HG03575 (cell line): ENCODE measurements around the gene TGFBR2.

Experiments
- ATAC-seq: cut with Tn5 transposase; IDR thresholded peaks from one replicate; pipeline ENCODE4 v1.9.1; 2021; ENCODE audit not compliant: unreplicated experiment, insufficient number of reproducible peaks, low FRiP score; ENCODE audit errors: extremely low read depth

Gene TGFBR2

GRCh38 chr3:30728143-30728542 lies 121.7 kb downstream of the TGFBR2 start:
- no peak for ATAC-seq

GRCh38 chr3:30729512-30729911 lies 123.1 kb downstream of the TGFBR2 start:
- no peak for ATAC-seq

GRCh38 chr3:30729936-30730335 lies 123.5 kb downstream of the TGFBR2 start:
- ATAC-seq = no peak

GRCh38 chr3:30730967-30731366 lies 124.6 kb downstream of the TGFBR2 start:
- ATAC-seq = no peak

GRCh38 chr3:30733209-30733608 lies 126.8 kb downstream of the TGFBR2 start:
- ATAC-seq = no peak

GRCh38 chr3:30733696-30734095 lies 127.3 kb downstream of the TGFBR2 start:
- ATAC-seq = no peak

GRCh38 chr3:30737743-30738499 lies 131.5 kb downstream of the TGFBR2 start:
- no peak for ATAC-seq

- no peak for ATAC-seq
Observed at GRCh38 chr3:30738605-30739004, 132.2 kb downstream of the TGFBR2 start.

GRCh38 chr3:30741889-30742288 lies 135.5 kb downstream of the TGFBR2 start:
- no peak for ATAC-seq

- no peak for ATAC-seq
Observed at GRCh38 chr3:30742796-30743619, 136.6 kb downstream of the TGFBR2 start.
